Ascending aorta (tissue), 2 donors: Measurements from ENCODE around the gene SERTAD2. TPM values are rescaled to one million over a fixed set of nuclear protein-coding genes. Genes with fewer than 3 reads are reported as not detected.
A peak's percentile ranks its signal among the peaks of the same experiment; 100 is the strongest.

Experiments used
- DNase-seq, 2 donors: peaks; one replicate each; pipeline ENCODE4 v3.0.0-alpha.2; 2019; ENCODE audit warnings: low spot score in 2 of 2
- H3K27ac ChIP-seq, 2 donors: fragments of 200-600 bp; sonication (generic); one replicate each; pipeline ENCODE4 v1.5.1; 2016 to 2017; ENCODE audit warnings: mild to moderate bottlenecking in 1 of 2
- H3K27me3 ChIP-seq: fragments of 200-600 bp; sonication (generic); one replicate; pipeline ENCODE4 v1.5.1; 2017
- H3K36me3 ChIP-seq, 2 donors: fragments of 200-600 bp; sonication (generic); one replicate each; pipeline ENCODE4 v1.5.1; 2016
- H3K4me1 ChIP-seq, 2 donors: fragments of 200-600 bp; sonication (generic); one replicate each; pipeline ENCODE4 v1.5.1; 2016 to 2017; ENCODE audit warnings: mild to moderate bottlenecking in 1 of 2
- H3K4me3 ChIP-seq, 2 donors: fragments of 200-600 bp; sonication (generic); one replicate each; pipeline ENCODE4 v1.5.1; 2016 to 2017; ENCODE audit warnings: mild to moderate bottlenecking in 1 of 2
- H3K9me3 ChIP-seq, 2 donors: fragments of 200-600 bp; sonication (generic); one replicate each; pipeline ENCODE4 v1.5.1; 2016
- intact Hi-C: fragments of 100-400 bp; cut with DNase I; formaldehyde crosslinking; loops from one replicate; pipeline ENCODE4 v1.15.1; 2023
- total RNA-seq: library from RNA; depleted of rRNA; stranded (reverse); fragments of >200 nt; gene quantifications from one replicate; pipeline ENCODE4 v1.1.0, GENCODE V29; 2016
- TF ChIP-seq, protein P1 (sequence below), 3 experiments: fragments of 200-600 bp in 2 of 3; fragments of 450-650 bp in 1 of 3; sonication (generic) in 2 of 3; IDR thresholded peaks; one replicate each; pipeline ENCODE4 v1.5.1; 2016 to 2019; ENCODE audit warnings: antibody characterized with exemption in 3 of 3, mild to moderate bottlenecking in 1 of 3, moderate library complexity in 1 of 3

The SERTAD2 gene
- total RNA-seq, 1 donor from 2014 or later = 8.7 TPM

DNA sequence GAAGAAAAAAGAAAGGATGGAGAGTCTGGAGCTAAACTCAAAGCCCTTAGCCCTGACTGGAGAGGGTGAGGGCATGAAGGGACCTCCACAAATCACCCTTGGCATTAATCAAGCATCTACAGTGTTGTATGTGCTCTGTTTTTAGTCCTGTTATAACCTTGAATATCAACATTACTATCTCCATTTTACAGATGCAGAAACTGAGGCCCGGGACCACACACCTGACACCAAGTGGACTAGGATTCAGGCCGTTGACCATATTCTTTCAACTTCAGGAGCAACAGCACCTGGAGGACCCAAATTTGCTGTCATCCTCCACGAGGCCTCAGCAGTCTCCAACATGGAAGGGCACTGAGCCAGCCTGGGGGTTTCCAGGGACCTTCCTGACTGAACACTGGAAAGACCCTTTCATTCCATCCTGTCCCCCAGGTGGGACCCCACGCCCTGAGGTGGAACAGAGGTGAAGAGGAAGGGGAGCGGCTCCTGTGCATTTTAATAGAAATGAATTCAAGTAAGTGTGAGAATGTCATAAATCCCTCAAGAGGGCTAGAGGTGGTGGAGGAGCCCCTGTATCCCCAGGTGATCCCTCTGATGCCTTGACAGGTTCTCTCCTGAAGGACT lies 41.0 kb downstream of the SERTAD2 start:
- Histone ChIP-seq H3K27me3 (no peaks in the 10 kb centered on the region), H3K36me3 (no peaks in the 10 kb centered on the region), H3K4me3 (no peak overlapping the region), H3K27ac (no peak overlapping the region), H3K9me3 (no peaks in the 10 kb centered on the region), H3K4me1 (peaks cover 4 to 10% of the 10 kb centered on the region in 2 donors)
- TF ChIP-seq, protein P1, sequence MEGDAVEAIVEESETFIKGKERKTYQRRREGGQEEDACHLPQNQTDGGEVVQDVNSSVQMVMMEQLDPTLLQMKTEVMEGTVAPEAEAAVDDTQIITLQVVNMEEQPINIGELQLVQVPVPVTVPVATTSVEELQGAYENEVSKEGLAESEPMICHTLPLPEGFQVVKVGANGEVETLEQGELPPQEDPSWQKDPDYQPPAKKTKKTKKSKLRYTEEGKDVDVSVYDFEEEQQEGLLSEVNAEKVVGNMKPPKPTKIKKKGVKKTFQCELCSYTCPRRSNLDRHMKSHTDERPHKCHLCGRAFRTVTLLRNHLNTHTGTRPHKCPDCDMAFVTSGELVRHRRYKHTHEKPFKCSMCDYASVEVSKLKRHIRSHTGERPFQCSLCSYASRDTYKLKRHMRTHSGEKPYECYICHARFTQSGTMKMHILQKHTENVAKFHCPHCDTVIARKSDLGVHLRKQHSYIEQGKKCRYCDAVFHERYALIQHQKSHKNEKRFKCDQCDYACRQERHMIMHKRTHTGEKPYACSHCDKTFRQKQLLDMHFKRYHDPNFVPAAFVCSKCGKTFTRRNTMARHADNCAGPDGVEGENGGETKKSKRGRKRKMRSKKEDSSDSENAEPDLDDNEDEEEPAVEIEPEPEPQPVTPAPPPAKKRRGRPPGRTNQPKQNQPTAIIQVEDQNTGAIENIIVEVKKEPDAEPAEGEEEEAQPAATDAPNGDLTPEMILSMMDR (IDR thresholded peaks at IDR 0.05) = no peak
- peak in 1 of 2 donors; percentile 60 for DNase-seq
- intact Hi-C loops = no loop called here

DNA sequence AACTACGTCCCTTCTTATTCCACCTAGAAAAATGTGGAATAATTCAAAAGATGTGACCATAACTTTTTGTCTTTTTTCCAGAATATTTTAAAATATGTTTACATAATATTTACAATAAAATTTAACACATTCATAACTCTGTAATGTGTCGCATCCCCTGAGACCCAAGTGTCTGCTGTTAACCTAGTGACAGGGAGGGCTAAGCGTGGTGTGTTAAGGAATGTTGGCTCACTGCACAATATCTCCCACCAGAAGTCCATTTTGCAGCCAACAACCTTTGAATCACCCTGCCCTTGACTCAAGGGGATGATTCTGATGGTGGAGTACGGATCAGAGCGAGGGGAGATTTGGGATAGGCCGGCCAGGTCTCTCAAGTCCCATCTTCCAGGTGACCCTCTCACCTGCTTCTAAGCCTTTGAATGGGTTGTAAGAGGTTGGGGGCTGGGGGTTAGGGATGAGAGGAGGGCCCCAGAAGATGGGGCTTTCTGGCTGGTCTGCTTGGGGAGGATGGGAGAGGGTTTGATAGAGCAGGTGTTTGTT lies 43.3 kb downstream of the SERTAD2 start:
- Histone ChIP-seq H3K27ac (no peak overlapping the region), H3K27me3 (no peaks in the 10 kb centered on the region), H3K9me3 (no peaks in the 10 kb centered on the region), H3K4me1 (peaks cover 4 to 15% of the 10 kb centered on the region in 2 donors), H3K4me3 (no peak overlapping the region), H3K36me3 (no peaks in the 10 kb centered on the region)
- peak in 1 of 2 donors; percentile 53 for DNase-seq
- TF ChIP-seq, protein P1 (IDR thresholded peaks at IDR 0.05) = no peak
- intact Hi-C loops = no loop called here

DNA sequence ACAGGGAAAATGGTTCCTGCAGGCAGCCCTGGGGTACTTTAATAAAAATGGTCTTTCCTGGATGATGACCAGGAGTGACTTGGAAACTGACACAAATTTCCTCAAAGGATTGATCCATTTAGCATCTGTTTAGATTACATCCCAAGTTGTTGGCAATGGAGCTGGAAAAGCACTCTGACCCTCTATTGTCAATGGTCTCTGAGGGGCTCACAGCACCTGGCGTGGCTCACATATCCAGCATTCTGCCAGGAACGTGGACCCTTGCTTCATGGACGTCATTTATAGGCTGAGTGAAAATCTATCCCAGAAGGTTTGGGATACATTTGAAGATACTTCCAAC lies 43.8 kb downstream of the SERTAD2 start:
- Histone ChIP-seq H3K4me3 (peak overlapping the region; percentile 70 to 93), H3K9me3 (no peaks in the 10 kb centered on the region), H3K27ac (peak overlapping the region; percentile 61 to 71), H3K4me1 (peaks cover 6 to 15% of the 10 kb centered on the region in 2 donors), H3K27me3 (no peaks in the 10 kb centered on the region), H3K36me3 (no peaks in the 10 kb centered on the region)
- TF ChIP-seq, protein P1 (IDR thresholded peaks at IDR 0.05) = no peak
- peak in 1 of 2 donors; percentile 16 for DNase-seq
- intact Hi-C loops = no loop called here

GRCh38 chr2:64609227-64609941 lies 44.3 kb downstream of the SERTAD2 start:
- intact Hi-C loops = no loop called here
- TF ChIP-seq, protein P1 (IDR thresholded peaks at IDR 0.05) = peak in 2 of 3 experiments; percentile 29 to 75
- H3K4me1 ChIP-seq = peaks cover 6 to 15% of the 10 kb centered on the region in 2 donors
- no peaks in the 10 kb centered on the region for H3K9me3 ChIP-seq
- H3K27ac ChIP-seq = peak overlapping the region; percentile 61 to 71
- no peaks in the 10 kb centered on the region for H3K27me3 ChIP-seq
- no peaks in the 10 kb centered on the region for H3K36me3 ChIP-seq
- peak in 1 of 2 donors; percentile 61 for DNase-seq
- peak overlapping the region; percentile 70 to 93 for H3K4me3 ChIP-seq

- Histone ChIP-seq H3K4me1 (peaks cover 6 to 15% of the 10 kb centered on the region in 2 donors), H3K9me3 (no peaks in the 10 kb centered on the region), H3K27me3 (no peaks in the 10 kb centered on the region), H3K27ac (peak overlapping the region in 1 of 2 donors; percentile 71), H3K36me3 (no peaks in the 10 kb centered on the region), H3K4me3 (peak overlapping the region; percentile 70 to 93)
- TF ChIP-seq, protein P1 (IDR thresholded peaks at IDR 0.05) = no peak
- intact Hi-C loops = no loop called here
- DNase-seq = no peak
Measured at GRCh38 chr2:64608867-64609226, 44.9 kb downstream of the SERTAD2 start.
